HG03520 (cell line): ENCODE data around the gene FUT1.
"Not testable (repeated sequence)": the region's sequence is repeated elsewhere in the genome, so short reads cannot be mapped to it uniquely, and the experiment has no call there.

Source experiments
- ATAC-seq: cut with Tn5 transposase; IDR thresholded peaks from one replicate; pipeline ENCODE4 v1.9.1; 2021; ENCODE audit warnings: mild to moderate bottlenecking, moderate library complexity; ENCODE audit not compliant: unreplicated experiment

The FUT1 gene

GRCh38 chr19:48768994-48769713, 16.7 kb upstream of the FUT1 start:
- no peak for ATAC-seq

GRCh38 chr19:48768171-48768753, 15.8 kb upstream of the FUT1 start:
- ATAC-seq, result not testable (repeated sequence)

GRCh38 chr19:48765816-48766215, 13.4 kb upstream of the FUT1 start:
- ATAC-seq, result not testable (repeated sequence)

GRCh38 chr19:48760504-48761205, 8.2 kb upstream of the FUT1 start:
- ATAC-seq, result no peak

GRCh38 chr19:48757741-48758144, 5.3 kb upstream of the FUT1 start:
- no peak for ATAC-seq

GRCh38 chr19:48757089-48757675, 4.7 kb upstream of the FUT1 start:
- ATAC-seq, result no peak

- ATAC-seq, result no peak
Measured at GRCh38 chr19:48756686-48757085, 4.2 kb upstream of the FUT1 start.

GRCh38 chr19:48756212-48756611, 3.8 kb upstream of the FUT1 start:
- no peak for ATAC-seq

- ATAC-seq, result no peak
Measured at GRCh38 chr19:48755787-48756186, 3.3 kb upstream of the FUT1 start.

- no peak for ATAC-seq
Measured at GRCh38 chr19:48755084-48755641, 2.7 kb upstream of the FUT1 start, which contains the start of gene FGF21. FGF21 (plus strand) TSS chr19:48755524; CDS start chr19:48756237, 713 bp downstream.

GRCh38 chr19:48751845-48752495, 471 bp downstream of the FUT1 start:
- ATAC-seq, result no peak

GRCh38 chr19:48750771-48751504, 1.5 kb downstream of the FUT1 start:
- ATAC-seq, result no peak

GRCh38 chr19:48750351-48750750, 2.1 kb downstream of the FUT1 start:
- no peak for ATAC-seq

GRCh38 chr19:48749571-48750198, 2.8 kb downstream of the FUT1 start:
- ATAC-seq, result no peak

- ATAC-seq, result no peak
Measured at GRCh38 chr19:48746738-48747575, 5.5 kb downstream of the FUT1 start, which contains the start of gene IZUMO1. IZUMO1 (minus strand) TSS chr19:48746909; CDS start chr19:48745859, 1,050 bp downstream.

- no peak for ATAC-seq
Measured at GRCh38 chr19:48746110-48746509, 6.3 kb downstream of the FUT1 start.

GRCh38 chr19:48745208-48745995, 7.0 kb downstream of the FUT1 start:
- ATAC-seq, result no peak

- no peak for ATAC-seq
Measured at GRCh38 chr19:48742096-48742495, 10.3 kb downstream of the FUT1 start.
